SK-N-SH (cell line): ENCODE data around the gene KIT. TPM values are rescaled to one million over a fixed set of nuclear protein-coding genes. Genes with fewer than 3 reads are reported as not detected.

Experiments
- CTCF ChIA-PET: fragments of 300-600, 350-600 bp; formaldehyde crosslinking; extraction: SDS; loops from one replicate; lab custom pipeline; 2021; lab: Yijun Ruan, JAX
- POLR2A ChIA-PET: fragments of 350-600 bp; sonication (Branson Sonifier 250); formaldehyde crosslinking; extraction: SDS; loops from one replicate; lab custom pipeline; 2020; ENCODE audit warnings: antibody characterized with exemption, inconsistent platforms; lab: Yijun Ruan, JAX
- DNase-seq: peaks from one replicate; pipeline ENCODE4 v3.0.0; 2012
- H2AFZ ChIP-seq: fragments of 200-600 bp; sonication (generic); 2 replicates; pipeline ENCODE4 v1.8.1; 2016; ENCODE audit warnings: antibody characterized with exemption, mild to moderate bottlenecking, low read depth
- H3F3A ChIP-seq: fragments of 200-600 bp; sonication (generic); replicated peaks from 2 replicates; pipeline ENCODE3; 2016; ENCODE audit warnings: antibody characterized with exemption, mild to moderate bottlenecking; ENCODE audit not compliant: insufficient read depth
- H3K27ac ChIP-seq, 2 experiments: fragments of 200-500 bp in 1 of 2; fragments of 200-600 bp in 1 of 2; sonication (Bioruptor generic) in 1 of 2; sonication (generic), shearing (Covaris generic) in 1 of 2; 2 replicates each; pipeline versions ENCODE4 v1.5.1 to v1.6.1; 2014 to 2016; ENCODE audit warnings: low read depth in 2 of 2, inconsistent platforms in 1 of 2, low read length in 1 of 2, mild to moderate bottlenecking in 1 of 2, mixed read lengths in 1 of 2
- H3K27me3 ChIP-seq: fragments of 200-600 bp; sonication (generic), shearing (Covaris generic); 2 replicates; pipeline ENCODE4 v1.6.1; 2016; ENCODE audit warnings: mixed run types; ENCODE audit not compliant: insufficient read depth
- H3K36me3 ChIP-seq, 2 experiments: fragments of 200-500 bp in 1 of 2; fragments of 200-600 bp in 1 of 2; sonication (Bioruptor generic) in 1 of 2; sonication (generic) in 1 of 2; replicated peaks in 1 of 2; 2 replicates each; pipeline versions ENCODE3 to v1.5.1; 2014 to 2016; ENCODE audit warnings: low read length in 1 of 2, mild to moderate bottlenecking in 1 of 2; ENCODE audit not compliant: insufficient read depth in 2 of 2, control insufficient read depth in 1 of 2
- H3K4me1 ChIP-seq, 2 experiments: fragments of 200-500 bp in 1 of 2; fragments of 200-600 bp in 1 of 2; sonication (Bioruptor generic) in 1 of 2; sonication (generic), shearing (Covaris generic) in 1 of 2; 2 replicates each; pipeline versions ENCODE4 v1.5.1 to v1.6.1; 2014 to 2016; ENCODE audit warnings: low read depth in 1 of 2, low read length in 1 of 2, mixed run types in 1 of 2; ENCODE audit not compliant: insufficient read depth in 2 of 2, control insufficient read depth in 1 of 2
- H3K4me2 ChIP-seq: fragments of 200-600 bp; sonication (generic), shearing (Covaris generic); 2 replicates; pipeline ENCODE4 v1.6.1; 2017; ENCODE audit warnings: mixed run types
- H3K4me3 ChIP-seq, 2 experiments: fragments of 200-500 bp in 1 of 2; fragments of 200-600 bp in 1 of 2; sonication (Bioruptor generic) in 1 of 2; sonication (generic), shearing (Covaris generic) in 1 of 2; 2 replicates each; pipeline versions ENCODE4 v1.5.1 to v1.8.1; 2014 to 2016; ENCODE audit warnings: low read depth in 2 of 2, inconsistent platforms in 1 of 2, low read length in 1 of 2, mild to moderate bottlenecking in 1 of 2, mixed read lengths in 1 of 2, moderate library complexity in 1 of 2
- H3K79me2 ChIP-seq: fragments of 200-600 bp; sonication (generic); 2 replicates; pipeline ENCODE4 v1.8.1; 2017; ENCODE audit warnings: mild to moderate bottlenecking; ENCODE audit not compliant: insufficient read depth
- H3K9ac ChIP-seq: fragments of 200-600 bp; sonication (generic); 2 replicates; pipeline ENCODE4 v1.6.1; 2017; ENCODE audit warnings: mixed run types
- H3K9me2 ChIP-seq: fragments of 200-600 bp; sonication (generic); 2 replicates; pipeline ENCODE4 v1.6.1; 2017; ENCODE audit warnings: mixed run types
- H3K9me3 ChIP-seq: fragments of 200-600 bp; sonication (generic); 2 replicates; pipeline ENCODE4 v1.6.1; 2017; ENCODE audit warnings: mixed run types, mild to moderate bottlenecking, moderate library complexity
- H4K20me1 ChIP-seq: fragments of 200-600 bp; sonication (generic); 2 replicates; pipeline ENCODE4 v1.6.1; 2017; ENCODE audit warnings: mild to moderate bottlenecking, mixed run types; ENCODE audit not compliant: insufficient read depth
- CHD2 ChIP-seq: fragments of 150-350 bp; IDR thresholded peaks from 2 replicates; pipeline ENCODE4 v1.6.1; 2018; ENCODE audit warnings: low read length; ENCODE audit not compliant: partially characterized antibody
- EP300 ChIP-seq, 2 experiments: IDR thresholded peaks; 2 replicates each; pipeline versions ENCODE4 v1.4.0 to v1.6.1; 2012; ENCODE audit warnings: borderline replicate concordance in 1 of 2, low read depth in 1 of 2, low read length in 1 of 2
- FOXJ3 ChIP-seq: sonication (generic); formaldehyde crosslinking; IDR thresholded peaks from 2 replicates; pipeline ENCODE4 v1.5.1; 2020; ENCODE audit warnings: mild to moderate bottlenecking, missing genetic modification reagents
- FOXM1 ChIP-seq: IDR thresholded peaks from 2 replicates; pipeline ENCODE4 v1.4.0; 2012; ENCODE audit warnings: low read depth, mild to moderate bottlenecking
- GATA2 ChIP-seq: sonication (generic); formaldehyde crosslinking; IDR thresholded peaks from 2 replicates; pipeline ENCODE4 v1.5.0; 2020; ENCODE audit warnings: mild to moderate bottlenecking, missing genetic modification reagents
- MXI1 ChIP-seq: IDR thresholded peaks from 2 replicates; pipeline ENCODE4 v1.6.1; 2012; ENCODE audit warnings: mild to moderate bottlenecking, low read depth, low read length, improper control_type of control experiment
- NRF1 ChIP-seq: IDR thresholded peaks from 2 replicates; pipeline ENCODE4 v1.6.1; 2012; ENCODE audit warnings: low read depth, mild to moderate bottlenecking, low read length
- POLR2AphosphoS5 ChIP-seq: IDR thresholded peaks from 2 replicates; pipeline ENCODE4 v1.6.1; 2012; ENCODE audit warnings: low read depth, low read length
- TAF1 ChIP-seq: IDR thresholded peaks from 2 replicates; pipeline ENCODE4 v1.6.1; 2012; ENCODE audit warnings: low read depth, mild to moderate bottlenecking, low read length, moderate library complexity, borderline replicate concordance
- YY1 ChIP-seq: IDR thresholded peaks from 2 replicates; pipeline ENCODE4 v1.4.0; 2012; ENCODE audit warnings: low read depth, mild to moderate bottlenecking
- WGBS: methylation state at CpG from one replicate; pipeline ENCODE4 v1.1.6; 2017; ENCODE audit warnings: low lambda C conversion rate; 5-methylcytosine and 5-hydroxymethylcytosine counted together
- polyA plus RNA-seq, 3 experiments: library from polyadenylated mRNA; depleted of rRNA; stranded (reverse); fragments of >200 nt; gene quantifications; 2 replicates each; pipeline ENCODE4 v1.2.3, GENCODE V29; 2012
- TF ChIP-seq, protein P1 (sequence below): fragments of 150-350 bp; IDR thresholded peaks from 2 replicates; pipeline ENCODE4 v1.6.1; 2016; ENCODE audit warnings: mild to moderate bottlenecking, low read depth, low read length
- TF ChIP-seq, protein P2 (sequence below): fragments of 200-600 bp; sonication (generic); IDR thresholded peaks from 2 replicates; pipeline ENCODE4 v1.6.1; 2017; ENCODE audit warnings: antibody characterized with exemption, mild to moderate bottlenecking, moderate library complexity
- TF ChIP-seq, protein P3 (sequence below): IDR thresholded peaks from 2 replicates; pipeline ENCODE4 v1.4.0; 2012; ENCODE audit warnings: low read depth, borderline replicate concordance
- TF ChIP-seq, protein P4 (sequence below): IDR thresholded peaks from 2 replicates; pipeline ENCODE4; 2012

The KIT gene
- polyA plus RNA-seq, 1 of the 3 experiments (the other 2 are of a cell fraction), result 0.79 TPM

DNA sequence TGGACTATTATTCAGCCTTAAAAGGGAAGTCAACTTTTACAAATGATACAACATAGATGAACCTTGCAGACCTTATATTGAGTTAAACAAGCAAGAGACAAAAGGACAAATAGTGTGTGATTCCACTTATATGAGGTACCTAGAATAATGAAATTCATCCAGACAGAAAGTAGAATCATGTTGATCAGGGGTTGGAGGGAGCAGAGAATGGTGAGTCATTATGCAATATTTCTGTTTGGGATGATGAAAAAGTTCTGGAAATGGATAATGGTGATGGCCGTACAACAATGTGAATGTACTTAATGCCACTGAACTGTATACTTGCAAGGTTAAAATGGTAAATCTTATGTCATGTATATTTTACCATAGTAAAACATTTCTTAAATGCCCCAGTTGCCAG, 22.1 kb downstream of the KIT start:
- Histone ChIP-seq H3K79me2 (no peaks in the 10 kb centered on the region), H3K4me1 (peaks cover 0 to 5% of the 10 kb centered on the region in 2 experiments; a peak in 2 of 4 replicates), H3K27ac (no peak overlapping the region), H3K27me3 (no peaks in the 10 kb centered on the region), H3K4me3 (no peak overlapping the region), H3K9me3 (no peaks in the 10 kb centered on the region)
- POLR2A ChIA-PET, result no interaction called here
- TF ChIP-seq, protein P1, sequence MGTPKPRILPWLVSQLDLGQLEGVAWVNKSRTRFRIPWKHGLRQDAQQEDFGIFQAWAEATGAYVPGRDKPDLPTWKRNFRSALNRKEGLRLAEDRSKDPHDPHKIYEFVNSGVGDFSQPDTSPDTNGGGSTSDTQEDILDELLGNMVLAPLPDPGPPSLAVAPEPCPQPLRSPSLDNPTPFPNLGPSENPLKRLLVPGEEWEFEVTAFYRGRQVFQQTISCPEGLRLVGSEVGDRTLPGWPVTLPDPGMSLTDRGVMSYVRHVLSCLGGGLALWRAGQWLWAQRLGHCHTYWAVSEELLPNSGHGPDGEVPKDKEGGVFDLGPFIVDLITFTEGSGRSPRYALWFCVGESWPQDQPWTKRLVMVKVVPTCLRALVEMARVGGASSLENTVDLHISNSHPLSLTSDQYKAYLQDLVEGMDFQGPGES, result no peak
- TF ChIP-seq, protein P2, sequence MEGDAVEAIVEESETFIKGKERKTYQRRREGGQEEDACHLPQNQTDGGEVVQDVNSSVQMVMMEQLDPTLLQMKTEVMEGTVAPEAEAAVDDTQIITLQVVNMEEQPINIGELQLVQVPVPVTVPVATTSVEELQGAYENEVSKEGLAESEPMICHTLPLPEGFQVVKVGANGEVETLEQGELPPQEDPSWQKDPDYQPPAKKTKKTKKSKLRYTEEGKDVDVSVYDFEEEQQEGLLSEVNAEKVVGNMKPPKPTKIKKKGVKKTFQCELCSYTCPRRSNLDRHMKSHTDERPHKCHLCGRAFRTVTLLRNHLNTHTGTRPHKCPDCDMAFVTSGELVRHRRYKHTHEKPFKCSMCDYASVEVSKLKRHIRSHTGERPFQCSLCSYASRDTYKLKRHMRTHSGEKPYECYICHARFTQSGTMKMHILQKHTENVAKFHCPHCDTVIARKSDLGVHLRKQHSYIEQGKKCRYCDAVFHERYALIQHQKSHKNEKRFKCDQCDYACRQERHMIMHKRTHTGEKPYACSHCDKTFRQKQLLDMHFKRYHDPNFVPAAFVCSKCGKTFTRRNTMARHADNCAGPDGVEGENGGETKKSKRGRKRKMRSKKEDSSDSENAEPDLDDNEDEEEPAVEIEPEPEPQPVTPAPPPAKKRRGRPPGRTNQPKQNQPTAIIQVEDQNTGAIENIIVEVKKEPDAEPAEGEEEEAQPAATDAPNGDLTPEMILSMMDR, result no peak
- no peak for TF ChIP-seq EP300 (IDR thresholded peaks at IDR 0.05; ENCODE audit: borderline replicate concordance in 1 of 2, low read depth in 1 of 2, low read length in 1 of 2)
- TF ChIP-seq CHD2, result no peak
- TF ChIP-seq POLR2AphosphoS5, result no peak
- TF ChIP-seq, protein P3, sequence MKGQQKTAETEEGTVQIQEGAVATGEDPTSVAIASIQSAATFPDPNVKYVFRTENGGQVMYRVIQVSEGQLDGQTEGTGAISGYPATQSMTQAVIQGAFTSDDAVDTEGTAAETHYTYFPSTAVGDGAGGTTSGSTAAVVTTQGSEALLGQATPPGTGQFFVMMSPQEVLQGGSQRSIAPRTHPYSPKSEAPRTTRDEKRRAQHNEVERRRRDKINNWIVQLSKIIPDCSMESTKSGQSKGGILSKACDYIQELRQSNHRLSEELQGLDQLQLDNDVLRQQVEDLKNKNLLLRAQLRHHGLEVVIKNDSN, result no peak
- no peak for TF ChIP-seq NRF1
- no peak for TF ChIP-seq FOXJ3
- no peak for TF ChIP-seq GATA2 (CRISPR knock-in tag)
- no peak for TF ChIP-seq MXI1
- TF ChIP-seq FOXM1, result no peak
- no peak for TF ChIP-seq YY1
- TF ChIP-seq, protein P4, sequence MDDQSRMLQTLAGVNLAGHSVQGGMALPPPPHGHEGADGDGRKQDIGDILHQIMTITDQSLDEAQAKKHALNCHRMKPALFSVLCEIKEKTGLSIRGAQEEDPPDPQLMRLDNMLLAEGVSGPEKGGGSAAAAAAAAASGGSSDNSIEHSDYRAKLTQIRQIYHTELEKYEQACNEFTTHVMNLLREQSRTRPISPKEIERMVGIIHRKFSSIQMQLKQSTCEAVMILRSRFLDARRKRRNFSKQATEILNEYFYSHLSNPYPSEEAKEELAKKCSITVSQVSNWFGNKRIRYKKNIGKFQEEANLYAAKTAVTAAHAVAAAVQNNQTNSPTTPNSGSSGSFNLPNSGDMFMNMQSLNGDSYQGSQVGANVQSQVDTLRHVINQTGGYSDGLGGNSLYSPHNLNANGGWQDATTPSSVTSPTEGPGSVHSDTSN, result no peak
- TF ChIP-seq TAF1, result no peak
- TF ChIP-seq, all 33 proteins: peak for 0
- DNase-seq, result no peak
- no peak overlapping the region for H3K9ac ChIP-seq
- no peaks in the 10 kb centered on the region for H4K20me1 ChIP-seq
- CTCF ChIA-PET, result interaction anchor here (1.6 kb wide), 1 partner anchor 281 kb away, joined by 5 read pairs; no protein-coding TSS in a partner anchor
- H3F3A ChIP-seq, result no peaks in the 10 kb centered on the region
- no peaks in the 10 kb centered on the region for H3K9me2 ChIP-seq
- WGBS, result 85% methylated on average over 1 of the region's 1 CpG
- no peak overlapping the region for H3K4me2 ChIP-seq
- no peaks in the 10 kb centered on the region for H3K36me3 ChIP-seq
- no peak overlapping the region for H2AFZ ChIP-seq
